RWPE2 (cell line): ENCODE results near the gene OSCP1.
A peak's percentile ranks its signal among the peaks of the same experiment; 100 is the strongest.

ENCODE experiments used
- ATAC-seq: fragments of 200-7000 bp; cut with Tn5 transposase; 3 replicates; pipeline ENCODE4 v1.9.1; 2021; ENCODE audit warnings: low read depth
- DNase-seq: peaks from one replicate; pipeline ENCODE4 v3.0.0-alpha.2; 2020; ENCODE audit warnings: low spot score
- H3K27ac ChIP-seq: fragments of 450-650 bp; 2 replicates; pipeline ENCODE4 v1.5.1; 2017; ENCODE audit warnings: mild to moderate bottlenecking; ENCODE audit not compliant: poor library complexity, severe bottlenecking
- H3K27me3 ChIP-seq: fragments of 250-450 bp; sonication (Bioruptor Pico); 2 replicates; pipeline ENCODE4 v1.5.1; 2021; ENCODE audit warnings: mild to moderate bottlenecking, moderate library complexity; ENCODE audit not compliant: insufficient read depth, poor library complexity, severe bottlenecking
- H3K36me3 ChIP-seq: fragments of 250-450 bp; sonication (Bioruptor Pico); 2 replicates; pipeline ENCODE4 v1.5.1; 2020; ENCODE audit warnings: low read depth, mild to moderate bottlenecking, moderate library complexity
- H3K4me1 ChIP-seq: fragments of 250-450 bp; sonication (Bioruptor Pico); 2 replicates; pipeline ENCODE4 v1.5.1; 2021; ENCODE audit warnings: mild to moderate bottlenecking, moderate library complexity; ENCODE audit not compliant: insufficient read depth, poor library complexity, severe bottlenecking
- H3K4me3 ChIP-seq: fragments of 250-450 bp; sonication (Bioruptor Pico); 2 replicates; pipeline ENCODE4 v1.5.1; 2021; ENCODE audit warnings: mild to moderate bottlenecking, moderate library complexity; ENCODE audit not compliant: severe bottlenecking
- H3K9me3 ChIP-seq: fragments of 250-450 bp; sonication (Bioruptor Pico); 2 replicates; pipeline ENCODE4 v1.5.1; 2021; ENCODE audit warnings: mild to moderate bottlenecking, moderate library complexity; ENCODE audit not compliant: severe bottlenecking
- TF ChIP-seq, protein P1 (sequence below): fragments of 450-650 bp; IDR thresholded peaks from one replicate; pipeline ENCODE4 v1.5.1; 2017; ENCODE audit warnings: mild to moderate bottlenecking, moderate library complexity; ENCODE audit not compliant: poor library complexity, severe bottlenecking

OSCP1 gene

GRCh38 chr1:36472656-36473055 is 22.4 kb upstream of the OSCP1 start:
- no peaks in the 10 kb centered on the region for H3K36me3 ChIP-seq
- no peaks in the 10 kb centered on the region for H3K4me1 ChIP-seq
- ATAC-seq = no peak
- TF ChIP-seq, protein P1, sequence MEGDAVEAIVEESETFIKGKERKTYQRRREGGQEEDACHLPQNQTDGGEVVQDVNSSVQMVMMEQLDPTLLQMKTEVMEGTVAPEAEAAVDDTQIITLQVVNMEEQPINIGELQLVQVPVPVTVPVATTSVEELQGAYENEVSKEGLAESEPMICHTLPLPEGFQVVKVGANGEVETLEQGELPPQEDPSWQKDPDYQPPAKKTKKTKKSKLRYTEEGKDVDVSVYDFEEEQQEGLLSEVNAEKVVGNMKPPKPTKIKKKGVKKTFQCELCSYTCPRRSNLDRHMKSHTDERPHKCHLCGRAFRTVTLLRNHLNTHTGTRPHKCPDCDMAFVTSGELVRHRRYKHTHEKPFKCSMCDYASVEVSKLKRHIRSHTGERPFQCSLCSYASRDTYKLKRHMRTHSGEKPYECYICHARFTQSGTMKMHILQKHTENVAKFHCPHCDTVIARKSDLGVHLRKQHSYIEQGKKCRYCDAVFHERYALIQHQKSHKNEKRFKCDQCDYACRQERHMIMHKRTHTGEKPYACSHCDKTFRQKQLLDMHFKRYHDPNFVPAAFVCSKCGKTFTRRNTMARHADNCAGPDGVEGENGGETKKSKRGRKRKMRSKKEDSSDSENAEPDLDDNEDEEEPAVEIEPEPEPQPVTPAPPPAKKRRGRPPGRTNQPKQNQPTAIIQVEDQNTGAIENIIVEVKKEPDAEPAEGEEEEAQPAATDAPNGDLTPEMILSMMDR = no peak
- no peak for DNase-seq
- no peak overlapping the region for H3K27ac ChIP-seq
- H3K9me3 ChIP-seq = no peaks in the 10 kb centered on the region
- no peak overlapping the region for H3K4me3 ChIP-seq
- H3K27me3 ChIP-seq = no peaks in the 10 kb centered on the region

DNA sequence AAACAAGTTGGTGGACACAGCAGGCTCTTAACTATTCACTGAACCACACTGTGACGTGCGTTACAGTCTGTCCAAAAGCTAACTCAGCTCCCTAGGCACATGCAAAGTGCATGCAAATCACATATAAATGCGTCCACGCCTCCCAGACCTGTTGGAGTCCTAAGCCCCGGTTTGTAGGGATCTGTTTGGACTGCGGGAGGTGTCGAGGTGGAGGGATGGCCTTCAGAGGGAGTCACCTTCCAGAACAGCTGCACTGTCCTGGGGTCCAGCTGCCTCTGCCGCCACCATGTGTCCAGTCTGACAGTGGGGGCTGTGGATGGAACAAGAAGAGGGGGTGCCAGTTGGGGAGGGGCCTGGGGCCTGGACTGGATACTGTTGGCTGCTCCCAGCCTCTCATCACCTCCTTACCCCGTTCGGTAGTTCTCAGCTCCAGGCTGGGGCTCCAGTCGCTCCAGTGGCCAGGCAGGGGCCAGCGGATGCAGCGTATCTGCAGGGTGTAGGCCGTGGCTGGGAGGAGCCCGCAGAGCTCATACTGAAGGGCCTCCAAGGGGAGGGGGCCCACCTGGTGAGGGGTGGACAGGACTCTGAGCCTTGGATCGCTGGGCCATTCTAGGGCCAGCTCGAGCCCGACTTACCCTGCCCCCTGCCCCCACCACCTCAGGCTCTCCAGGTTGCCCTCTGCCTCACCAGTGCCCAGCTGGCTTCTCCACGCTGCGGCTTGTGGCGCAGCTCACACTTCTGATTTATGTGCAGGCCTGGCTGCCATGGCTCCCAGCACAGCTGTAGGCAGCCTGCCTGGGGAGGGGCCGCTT is 21.8 kb upstream of the OSCP1 start:
- TF ChIP-seq, protein P1 = no peak
- no peaks in the 10 kb centered on the region for H3K27me3 ChIP-seq
- no peaks in the 10 kb centered on the region for H3K4me1 ChIP-seq
- no peak overlapping the region for H3K4me3 ChIP-seq
- H3K36me3 ChIP-seq = no peaks in the 10 kb centered on the region
- 0 out of 3 replicates have a peak, but pooled peaks have one; percentile 15 for ATAC-seq
- no peak for DNase-seq
- no peak overlapping the region for H3K27ac ChIP-seq
- H3K9me3 ChIP-seq = no peaks in the 10 kb centered on the region

GRCh38 chr1:36469163-36469562 is 18.9 kb upstream of the OSCP1 start:
- Histone ChIP-seq H3K27ac (no peak overlapping the region), H3K4me1 (peaks cover 10% of the 10 kb centered on the region), H3K9me3 (no peaks in the 10 kb centered on the region), H3K27me3 (no peaks in the 10 kb centered on the region), H3K4me3 (no peak overlapping the region), H3K36me3 (no peaks in the 10 kb centered on the region)
- TF ChIP-seq, protein P1 = no peak
- ATAC-seq = no peak
- DNase-seq = no peak

DNA sequence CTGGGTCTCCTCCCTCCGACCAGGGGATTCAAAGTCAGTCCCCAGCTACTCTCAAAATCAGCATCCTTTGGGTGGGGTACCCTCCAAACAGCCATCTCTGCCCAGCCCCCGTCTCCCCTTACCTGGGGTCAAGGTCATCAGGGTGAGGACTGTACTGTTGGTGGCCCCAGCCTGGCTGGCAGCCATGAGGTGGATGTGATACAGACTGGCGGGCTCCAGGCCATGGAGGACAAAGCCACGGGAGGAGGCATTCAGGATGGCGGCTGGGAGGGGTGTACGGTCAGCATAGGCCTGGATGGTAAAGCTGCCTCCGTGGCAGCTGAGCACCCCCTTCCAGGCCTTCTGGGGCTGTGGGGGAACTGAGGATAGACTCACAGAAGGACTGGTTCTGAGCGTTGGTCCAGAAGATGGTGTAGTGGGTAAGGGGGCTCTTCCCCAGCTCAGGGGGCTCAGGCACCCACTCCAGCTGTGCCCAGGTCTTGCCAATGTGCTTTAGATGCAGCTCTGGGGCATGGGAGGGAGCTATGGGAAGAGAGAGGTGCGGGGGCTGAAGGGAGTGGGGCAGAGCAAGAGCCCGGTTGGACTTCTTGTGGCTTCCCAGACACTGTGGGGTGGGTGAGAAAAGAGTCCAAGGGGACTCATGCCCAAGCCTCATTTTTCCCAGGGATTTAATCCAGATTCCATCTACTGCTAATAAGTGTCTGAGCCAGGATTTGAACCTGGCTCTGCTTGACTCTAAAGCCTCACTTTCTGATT is 17.6 kb upstream of the OSCP1 start:
- ATAC-seq = no peak
- no peak overlapping the region for H3K27ac ChIP-seq
- TF ChIP-seq, protein P1 = no peak
- peaks cover 10% of the 10 kb centered on the region for H3K4me1 ChIP-seq
- DNase-seq = no peak
- H3K36me3 ChIP-seq = no peaks in the 10 kb centered on the region; the same call in 1 of the 2 replicates
- no peak overlapping the region for H3K4me3 ChIP-seq
- H3K9me3 ChIP-seq = no peaks in the 10 kb centered on the region
- no peaks in the 10 kb centered on the region for H3K27me3 ChIP-seq
